DOHH2 (cell line): ENCODE results near the gene RASSF4.

Experiments
- CTCF ChIP-seq: fragments of 200-600 bp; sonication (generic); IDR thresholded peaks from one replicate; pipeline ENCODE4 v1.5.1; 2014; ENCODE audit warnings: antibody characterized with exemption, mild to moderate bottlenecking, low read depth, low read length; ENCODE audit not compliant: poor library complexity, severe bottlenecking
- EZH2phosphoT487 ChIP-seq: fragments of 200-600 bp; sonication (generic); IDR thresholded peaks from 2 replicates; pipeline ENCODE4 v1.6.1; 2017; ENCODE audit warnings: borderline replicate concordance, mild to moderate bottlenecking, antibody characterized with exemption, low read length, moderate library complexity, mixed read lengths

DNA sequence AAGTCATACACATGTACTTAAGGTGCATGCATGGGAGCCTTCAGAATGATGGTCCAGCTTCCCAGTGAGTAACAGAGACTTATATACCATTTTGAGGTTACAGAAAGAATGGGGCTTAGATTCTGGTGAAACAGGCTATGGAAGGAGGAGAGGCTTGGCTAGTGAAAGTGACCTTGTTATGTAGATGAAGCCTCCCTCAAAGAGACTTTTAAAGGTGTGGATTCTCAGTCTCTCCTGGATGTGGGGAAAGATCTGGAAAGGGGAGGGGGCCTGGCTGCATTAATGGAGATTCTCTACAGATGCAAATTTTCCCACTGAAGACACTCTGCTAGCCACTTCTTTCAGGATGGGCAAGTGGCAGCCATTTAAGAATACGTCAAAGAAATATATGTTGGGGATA lies 5.5 kb downstream of the RASSF4 start:
- TF ChIP-seq CTCF (no peak), EZH2phosphoT487 (no peak)
